ENCODE measurements around the gene GINS2. TPM values are rescaled to one million over a fixed set of nuclear protein-coding genes. Genes with fewer than 3 reads are reported as not detected.

The GINS2 gene
- total RNA-seq, 4 donors from 2014 or later: 1.8 to 2.5 (median 1.9) TPM; not detected in 1

DNA sequence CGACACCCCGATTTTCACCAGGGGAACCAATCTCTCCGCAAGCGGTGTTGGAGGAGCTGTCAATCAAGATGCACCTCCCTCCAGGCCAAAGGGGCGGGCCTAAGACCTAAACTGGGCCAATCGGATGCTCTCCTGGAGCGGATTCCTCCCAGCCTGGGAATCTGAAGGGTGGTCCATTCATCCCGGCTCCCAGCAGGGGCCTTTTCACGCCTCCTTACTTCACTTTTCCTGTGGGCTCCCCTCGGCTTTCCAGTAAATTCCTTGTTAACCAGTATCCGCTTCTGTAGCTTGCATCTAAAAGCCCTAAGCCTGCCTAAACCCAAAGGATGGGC, 45.1 kb upstream of the GINS2 start:
- Histone ChIP-seq H3K4me3 (no peak overlapping the region), H3K4me1 (no peaks in the 10 kb centered on the region), H3K9me3 (no peaks in the 10 kb centered on the region), H3K36me3 (no peaks in the 10 kb centered on the region), H3K27ac (no peak overlapping the region), H3K27me3 (no peaks in the 10 kb centered on the region)
- no peak for DNase-seq (ENCODE audit: low spot score in 2 of 2)
- 85% methylated on average over 11 of the region's 11 CpGs for WGBS
- TF ChIP-seq EP300 (IDR thresholded peaks at IDR 0.05): no peak
- TF ChIP-seq, protein P1, sequence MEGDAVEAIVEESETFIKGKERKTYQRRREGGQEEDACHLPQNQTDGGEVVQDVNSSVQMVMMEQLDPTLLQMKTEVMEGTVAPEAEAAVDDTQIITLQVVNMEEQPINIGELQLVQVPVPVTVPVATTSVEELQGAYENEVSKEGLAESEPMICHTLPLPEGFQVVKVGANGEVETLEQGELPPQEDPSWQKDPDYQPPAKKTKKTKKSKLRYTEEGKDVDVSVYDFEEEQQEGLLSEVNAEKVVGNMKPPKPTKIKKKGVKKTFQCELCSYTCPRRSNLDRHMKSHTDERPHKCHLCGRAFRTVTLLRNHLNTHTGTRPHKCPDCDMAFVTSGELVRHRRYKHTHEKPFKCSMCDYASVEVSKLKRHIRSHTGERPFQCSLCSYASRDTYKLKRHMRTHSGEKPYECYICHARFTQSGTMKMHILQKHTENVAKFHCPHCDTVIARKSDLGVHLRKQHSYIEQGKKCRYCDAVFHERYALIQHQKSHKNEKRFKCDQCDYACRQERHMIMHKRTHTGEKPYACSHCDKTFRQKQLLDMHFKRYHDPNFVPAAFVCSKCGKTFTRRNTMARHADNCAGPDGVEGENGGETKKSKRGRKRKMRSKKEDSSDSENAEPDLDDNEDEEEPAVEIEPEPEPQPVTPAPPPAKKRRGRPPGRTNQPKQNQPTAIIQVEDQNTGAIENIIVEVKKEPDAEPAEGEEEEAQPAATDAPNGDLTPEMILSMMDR (IDR thresholded peaks at IDR 0.05): no peak
- TF ChIP-seq POLR2AphosphoS5 (IDR thresholded peaks at IDR 0.05): no peak
- no peak for TF ChIP-seq POLR2A (IDR thresholded peaks at IDR 0.05)

DNA sequence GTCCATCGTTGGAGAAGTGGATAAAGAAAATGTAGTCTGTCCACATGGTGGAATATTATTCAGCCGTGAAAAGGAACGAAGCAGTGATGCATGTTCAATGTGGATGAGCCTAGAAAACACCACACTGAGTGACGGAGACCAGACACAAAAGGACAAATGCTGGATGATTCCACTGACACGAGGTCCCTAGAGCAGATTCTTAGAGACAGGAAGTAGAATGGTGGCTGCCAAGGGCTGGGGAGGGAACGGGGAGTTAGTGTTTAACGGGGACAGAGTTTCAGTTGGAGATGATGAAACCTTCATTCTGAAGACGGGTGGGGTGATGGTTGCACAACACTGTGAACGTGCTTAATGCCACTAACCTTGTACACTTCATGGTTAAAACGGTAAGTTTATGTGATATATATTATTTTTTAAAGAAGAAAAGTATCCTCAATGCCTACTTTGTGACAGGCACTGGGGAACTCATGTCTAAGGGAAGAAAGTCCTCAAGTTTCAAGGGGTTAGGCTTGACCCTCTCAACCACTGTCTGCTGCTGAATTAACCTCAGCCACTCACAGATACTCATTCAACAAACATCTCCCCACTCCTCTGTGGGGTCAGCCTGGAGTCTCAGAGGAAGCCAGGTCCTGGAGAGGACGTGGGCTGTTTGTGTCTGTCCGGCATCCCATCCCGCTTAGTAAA, 44.5 kb upstream of the GINS2 start:
- TF ChIP-seq, protein P1 (IDR thresholded peaks at IDR 0.05): no peak

DNA sequence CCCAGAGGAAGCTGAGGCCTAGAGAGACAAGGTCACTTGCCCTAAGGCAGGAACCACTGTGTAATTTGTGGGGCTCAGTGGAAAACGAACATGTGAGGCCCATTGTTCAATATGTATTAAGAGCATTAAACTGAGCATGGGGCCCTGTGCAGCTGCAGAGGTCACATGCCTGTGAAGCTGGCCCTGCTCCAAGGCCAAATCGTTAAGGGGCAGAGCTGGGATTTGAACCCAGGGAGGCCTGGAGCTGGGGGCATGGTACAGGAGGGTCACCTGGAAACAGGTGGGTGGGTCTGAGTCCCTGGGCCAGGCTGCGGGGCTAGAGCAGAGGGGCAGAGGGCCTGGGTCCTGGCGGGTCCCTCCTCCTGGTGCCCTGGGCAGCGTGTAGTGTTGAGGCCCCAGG, 42.4 kb upstream of the GINS2 start:
- Histone ChIP-seq H3K36me3 (no peaks in the 10 kb centered on the region), H3K4me1 (no peaks in the 10 kb centered on the region), H3K27me3 (peaks cover 5% of the 10 kb centered on the region), H3K27ac (no peak overlapping the region), H3K9me3 (no peaks in the 10 kb centered on the region), H3K4me3 (no peak overlapping the region)
- WGBS: 79% methylated on average over 5 of the region's 5 CpGs
- DNase-seq (ENCODE audit: low spot score in 2 of 2): no peak
- TF ChIP-seq POLR2A (IDR thresholded peaks at IDR 0.05): no peak
- TF ChIP-seq, protein P1 (IDR thresholded peaks at IDR 0.05): no peak
- no peak for TF ChIP-seq EP300 (IDR thresholded peaks at IDR 0.05)
- TF ChIP-seq POLR2AphosphoS5 (IDR thresholded peaks at IDR 0.05): no peak

More for the DNA sequence above, 44.5 kb upstream of the GINS2 start:
- no peak for DNase-seq (ENCODE audit: low spot score in 2 of 2)
- Histone ChIP-seq H3K27me3 (no peaks in the 10 kb centered on the region), H3K36me3 (no peaks in the 10 kb centered on the region), H3K4me3 (no peak overlapping the region), H3K9me3 (no peaks in the 10 kb centered on the region), H3K4me1 (no peaks in the 10 kb centered on the region), H3K27ac (no peak overlapping the region)
- 71% methylated on average over 13 of the region's 13 CpGs for WGBS

GRCh38 chr16:85730186-85730465, 41.4 kb upstream of the GINS2 start:
- Histone ChIP-seq H3K4me3 (no peak overlapping the region), H3K9me3 (no peaks in the 10 kb centered on the region), H3K36me3 (no peaks in the 10 kb centered on the region), H3K4me1 (no peaks in the 10 kb centered on the region), H3K27ac (no peak overlapping the region), H3K27me3 (peaks cover 5% of the 10 kb centered on the region)
- TF ChIP-seq, protein P1 (IDR thresholded peaks at IDR 0.05): no peak
- no peak for TF ChIP-seq EP300 (IDR thresholded peaks at IDR 0.05)
- no peak for TF ChIP-seq POLR2A (IDR thresholded peaks at IDR 0.05)
- TF ChIP-seq POLR2AphosphoS5 (IDR thresholded peaks at IDR 0.05): no peak
- WGBS: 87% methylated on average over 5 of the region's 5 CpGs
- DNase-seq (ENCODE audit: low spot score in 2 of 2): no peak

- no peak for DNase-seq (ENCODE audit: low spot score in 2 of 2)
- TF ChIP-seq, protein P1 (IDR thresholded peaks at IDR 0.05): no peak
- Histone ChIP-seq H3K4me1 (no peaks in the 10 kb centered on the region), H3K27me3 (peaks cover 5% of the 10 kb centered on the region), H3K9me3 (no peaks in the 10 kb centered on the region), H3K4me3 (no peak overlapping the region), H3K36me3 (no peaks in the 10 kb centered on the region), H3K27ac (no peak overlapping the region)
- 78% methylated on average over 15 of the region's 16 CpGs for WGBS
These were observed 40.9 kb upstream of the GINS2 start for GRCh38 chr16:85729452-85730185.

Data from suprapubic skin (tissue), 4 donors.